ENCODE measurements around the gene BOD1.

Gene BOD1

GRCh38 chr5:173645890-173646574 lies 29.6 kb upstream of the BOD1 start:
- no peak for DNase-seq (ENCODE audit: low spot score)
- in situ Hi-C loops (cut with MboI; ENCODE audit: low sequenced_read_pairs, unreplicated experiment): no loop called here
- TF ChIP-seq CTCF (IDR thresholded peaks at IDR 0.05; ENCODE audit: borderline replicate concordance, control extremely low read depth, extremely low read depth, insufficient read depth, missing control alignments): no peak

GRCh38 chr5:173645437-173645807 lies 29.0 kb upstream of the BOD1 start:
- in situ Hi-C loops (cut with MboI; ENCODE audit: low sequenced_read_pairs, unreplicated experiment): no loop called here
- no peak for TF ChIP-seq CTCF (IDR thresholded peaks at IDR 0.05; ENCODE audit: borderline replicate concordance, control extremely low read depth, extremely low read depth, insufficient read depth, missing control alignments)
- DNase-seq (ENCODE audit: low spot score): no peak

GRCh38 chr5:173644673-173645436 lies 28.4 kb upstream of the BOD1 start:
- no peak for TF ChIP-seq CTCF (IDR thresholded peaks at IDR 0.05; ENCODE audit: borderline replicate concordance, control extremely low read depth, extremely low read depth, insufficient read depth, missing control alignments)
- in situ Hi-C loops (cut with MboI; ENCODE audit: low sequenced_read_pairs, unreplicated experiment): no loop called here
- no peak for DNase-seq (ENCODE audit: low spot score)

GRCh38 chr5:173643964-173644363 lies 27.5 kb upstream of the BOD1 start:
- in situ Hi-C loops (cut with MboI; ENCODE audit: low sequenced_read_pairs, unreplicated experiment): no loop called here
- DNase-seq (ENCODE audit: low spot score): peak; percentile 55
- no peak for TF ChIP-seq CTCF (IDR thresholded peaks at IDR 0.05; ENCODE audit: borderline replicate concordance, control extremely low read depth, extremely low read depth, insufficient read depth, missing control alignments)

- in situ Hi-C loops (cut with MboI; ENCODE audit: low sequenced_read_pairs, unreplicated experiment): no loop called here
- TF ChIP-seq CTCF (IDR thresholded peaks at IDR 0.05; ENCODE audit: borderline replicate concordance, control extremely low read depth, extremely low read depth, insufficient read depth, missing control alignments): no peak
- no peak for DNase-seq (ENCODE audit: low spot score)
These were observed 26.5 kb upstream of the BOD1 start for GRCh38 chr5:173642895-173643481.

- no peak for DNase-seq (ENCODE audit: low spot score)
- in situ Hi-C loops (cut with MboI; ENCODE audit: low sequenced_read_pairs, unreplicated experiment): no loop called here
These were observed 25.9 kb upstream of the BOD1 start for GRCh38 chr5:173642191-173642816.

More at GRCh38 chr5:173642191-173642816, 25.9 kb upstream of the BOD1 start:
- TF ChIP-seq CTCF (IDR thresholded peaks at IDR 0.05; ENCODE audit: borderline replicate concordance, control extremely low read depth, extremely low read depth, insufficient read depth, missing control alignments): no peak

All from GM13976 (cell line).